GM18520 (cell line): Measurements from ENCODE around the gene DPP4.
"Not testable (repeated sequence)": the region's sequence is repeated elsewhere in the genome, so short reads cannot be mapped to it uniquely, and the experiment has no call there.

ENCODE experiments used
- ATAC-seq: cut with Tn5 transposase; IDR thresholded peaks from one replicate; pipeline ENCODE4 v1.9.1; 2021; ENCODE audit not compliant: unreplicated experiment

The DPP4 gene

GRCh38 chr2:161965994-161966393, 108.0 kb downstream of the DPP4 start:
- no peak for ATAC-seq

- no peak for ATAC-seq
Observed at GRCh38 chr2:161964160-161964559, 109.9 kb downstream of the DPP4 start.

- ATAC-seq = no peak
Observed at GRCh38 chr2:161962160-161962559, 111.9 kb downstream of the DPP4 start.

- no peak for ATAC-seq
Observed at GRCh38 chr2:161961061-161961460, 113.0 kb downstream of the DPP4 start.

GRCh38 chr2:161956738-161957137, 117.3 kb downstream of the DPP4 start:
- ATAC-seq = no peak

- no peak for ATAC-seq
Observed at GRCh38 chr2:161955211-161955610, 118.8 kb downstream of the DPP4 start.

DNA sequence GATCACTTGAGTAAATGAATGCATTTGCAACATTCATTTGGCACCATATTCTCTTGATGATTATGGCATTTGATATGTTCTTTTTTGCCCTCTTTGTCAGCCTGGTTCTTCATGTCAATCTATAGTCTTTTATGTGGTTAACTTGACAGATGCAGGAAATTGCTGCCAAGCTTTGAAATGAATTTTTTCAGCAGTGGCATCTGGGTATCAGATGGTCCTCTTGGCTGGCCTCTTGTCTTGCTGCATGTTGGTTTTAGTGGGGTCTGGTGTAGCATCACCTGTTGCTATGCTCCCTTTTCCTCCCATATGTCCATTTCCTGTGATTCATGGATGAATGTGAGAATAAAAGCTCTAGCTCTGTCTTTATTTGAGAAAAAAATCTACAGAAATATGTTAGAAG, 119.9 kb downstream of the DPP4 start:
- ATAC-seq = no peak

- ATAC-seq = not testable (repeated sequence)
Observed at GRCh38 chr2:161953367-161953766, 120.6 kb downstream of the DPP4 start.

GRCh38 chr2:161952783-161953191, 121.2 kb downstream of the DPP4 start:
- no peak for ATAC-seq

GRCh38 chr2:161947836-161948235, 126.2 kb downstream of the DPP4 start:
- ATAC-seq = no peak

DNA sequence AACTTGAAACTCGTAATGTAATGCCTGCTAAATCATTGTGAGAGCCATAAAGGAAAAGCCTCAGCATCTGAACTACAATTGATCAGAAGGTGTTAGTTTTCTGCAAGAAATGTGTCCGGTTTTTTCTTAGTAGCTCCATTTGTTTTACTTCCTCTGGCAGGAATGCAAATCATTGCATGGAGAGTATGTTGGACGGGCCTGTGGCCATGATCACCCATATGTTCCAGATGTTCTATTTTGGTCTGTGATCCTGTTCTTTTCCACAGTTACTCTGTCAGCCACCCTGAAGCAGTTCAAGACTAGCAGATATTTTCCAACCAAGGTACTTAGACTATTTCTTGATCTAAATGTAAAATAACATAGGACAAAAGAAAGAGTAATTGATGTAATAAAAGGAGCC, 126.6 kb downstream of the DPP4 start:
- no peak for ATAC-seq

DNA sequence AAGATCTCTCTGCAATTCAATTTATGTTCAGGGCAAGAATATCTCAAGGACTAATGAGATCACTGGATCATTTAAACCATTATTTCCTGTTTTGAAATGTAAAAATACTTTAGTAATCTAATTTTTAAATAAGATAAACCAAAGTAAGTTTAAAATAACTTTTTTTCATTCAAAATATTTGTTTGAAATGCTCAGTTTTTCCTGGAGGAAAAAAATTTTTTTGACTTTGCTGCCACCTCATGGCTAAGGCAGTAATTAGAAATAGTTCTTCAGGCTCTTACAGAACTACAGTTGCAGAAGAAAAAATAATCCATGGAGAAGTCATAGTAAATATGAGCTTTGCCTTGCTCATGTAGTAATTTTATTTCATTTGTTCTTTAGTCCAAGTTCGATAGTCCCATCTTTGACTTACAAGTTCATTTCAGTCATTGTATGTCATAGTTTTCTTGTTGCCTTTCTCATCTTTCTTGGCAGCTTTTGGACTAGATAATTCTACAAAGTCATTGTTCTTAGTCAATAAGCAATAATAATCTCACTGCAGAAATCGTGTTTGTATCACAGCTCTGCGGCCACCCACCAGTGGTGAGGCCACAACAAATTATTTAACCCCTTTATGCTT, 127.4 kb downstream of the DPP4 start:
- ATAC-seq = no peak

- ATAC-seq = no peak
Observed at GRCh38 chr2:161943011-161943410, 131.0 kb downstream of the DPP4 start.
